ENCODE data around the gene HS1BP3.

The HS1BP3 gene

GRCh38 chr2:20571644-20572215, 79.2 kb downstream of the HS1BP3 start:
- Histone ChIP-seq H3K9me3 (ENCODE audit: insufficient read depth, low read depth, low read length) (no peaks in the 10 kb centered on the region), H3K4me1 (ENCODE audit: insufficient read depth, low read length) (peaks cover 11% of the 10 kb centered on the region), H3K27me3 (ENCODE audit: insufficient read depth, low read length) (no peaks in the 10 kb centered on the region), H3K36me3 (ENCODE audit: insufficient read depth, low read depth, low read length) (no peaks in the 10 kb centered on the region), H3K4me3 (ENCODE audit: low read length) (no peak overlapping the region), H3K9ac (ENCODE audit: low read depth, low read length) (no peak overlapping the region), H3K27ac (ENCODE audit: low read length) (no peak overlapping the region)

GRCh38 chr2:20571231-20571630, 79.7 kb downstream of the HS1BP3 start:
- Histone ChIP-seq H3K4me3 (ENCODE audit: low read length) (no peak overlapping the region), H3K27me3 (ENCODE audit: insufficient read depth, low read length) (no peaks in the 10 kb centered on the region), H3K4me1 (ENCODE audit: insufficient read depth, low read length) (peaks cover 11% of the 10 kb centered on the region), H3K27ac (ENCODE audit: low read length) (no peak overlapping the region), H3K9ac (ENCODE audit: low read depth, low read length) (no peak overlapping the region), H3K36me3 (ENCODE audit: insufficient read depth, low read depth, low read length) (no peaks in the 10 kb centered on the region), H3K9me3 (ENCODE audit: insufficient read depth, low read depth, low read length) (no peaks in the 10 kb centered on the region)

- Histone ChIP-seq H3K9me3 (ENCODE audit: insufficient read depth, low read depth, low read length) (no peaks in the 10 kb centered on the region), H3K4me3 (ENCODE audit: low read length) (no peak overlapping the region), H3K27me3 (ENCODE audit: insufficient read depth, low read length) (no peaks in the 10 kb centered on the region), H3K4me1 (ENCODE audit: insufficient read depth, low read length) (peaks cover 11% of the 10 kb centered on the region), H3K27ac (ENCODE audit: low read length) (no peak overlapping the region), H3K36me3 (ENCODE audit: insufficient read depth, low read depth, low read length) (no peaks in the 10 kb centered on the region), H3K9ac (ENCODE audit: low read depth, low read length) (no peak overlapping the region)
Observed at GRCh38 chr2:20570249-20570648, 80.6 kb downstream of the HS1BP3 start.

- Histone ChIP-seq H3K27me3 (ENCODE audit: insufficient read depth, low read length) (no peaks in the 10 kb centered on the region), H3K4me3 (ENCODE audit: low read length) (no peak overlapping the region), H3K36me3 (ENCODE audit: insufficient read depth, low read depth, low read length) (no peaks in the 10 kb centered on the region), H3K4me1 (ENCODE audit: insufficient read depth, low read length) (peaks cover 11% of the 10 kb centered on the region), H3K27ac (ENCODE audit: low read length) (no peak overlapping the region), H3K9ac (ENCODE audit: low read depth, low read length) (no peak overlapping the region), H3K9me3 (ENCODE audit: insufficient read depth, low read depth, low read length) (no peaks in the 10 kb centered on the region)
Observed at GRCh38 chr2:20569464-20570223, 81.3 kb downstream of the HS1BP3 start.

GRCh38 chr2:20568501-20569463, 82.1 kb downstream of the HS1BP3 start:
- Histone ChIP-seq H3K27ac (ENCODE audit: low read length) (no peak overlapping the region), H3K9me3 (ENCODE audit: insufficient read depth, low read depth, low read length) (no peaks in the 10 kb centered on the region), H3K36me3 (ENCODE audit: insufficient read depth, low read depth, low read length) (no peaks in the 10 kb centered on the region), H3K9ac (ENCODE audit: low read depth, low read length) (no peak overlapping the region), H3K4me3 (ENCODE audit: low read length) (no peak overlapping the region), H3K4me1 (ENCODE audit: insufficient read depth, low read length) (peaks cover 11% of the 10 kb centered on the region), H3K27me3 (ENCODE audit: insufficient read depth, low read length) (no peaks in the 10 kb centered on the region)

GRCh38 chr2:20567926-20568179, 83.0 kb downstream of the HS1BP3 start:
- Histone ChIP-seq H3K36me3 (ENCODE audit: insufficient read depth, low read depth, low read length) (no peaks in the 10 kb centered on the region), H3K4me1 (ENCODE audit: insufficient read depth, low read length) (peaks cover 13% of the 10 kb centered on the region), H3K27ac (ENCODE audit: low read length) (no peak overlapping the region), H3K27me3 (ENCODE audit: insufficient read depth, low read length) (no peaks in the 10 kb centered on the region), H3K9me3 (ENCODE audit: insufficient read depth, low read depth, low read length) (no peaks in the 10 kb centered on the region), H3K9ac (ENCODE audit: low read depth, low read length) (no peak overlapping the region), H3K4me3 (ENCODE audit: low read length) (no peak overlapping the region)
